ENCODE results near the gene PRX. TPM values are rescaled to one million over a fixed set of nuclear protein-coding genes. Genes with fewer than 3 reads are reported as not detected.
A peak's percentile ranks its signal among the peaks of the same experiment; 100 is the strongest.

PRX gene
- total and polyA plus RNA-seq, 2 experiments from 2014 or later = 0.54 to 3.8 TPM

DNA sequence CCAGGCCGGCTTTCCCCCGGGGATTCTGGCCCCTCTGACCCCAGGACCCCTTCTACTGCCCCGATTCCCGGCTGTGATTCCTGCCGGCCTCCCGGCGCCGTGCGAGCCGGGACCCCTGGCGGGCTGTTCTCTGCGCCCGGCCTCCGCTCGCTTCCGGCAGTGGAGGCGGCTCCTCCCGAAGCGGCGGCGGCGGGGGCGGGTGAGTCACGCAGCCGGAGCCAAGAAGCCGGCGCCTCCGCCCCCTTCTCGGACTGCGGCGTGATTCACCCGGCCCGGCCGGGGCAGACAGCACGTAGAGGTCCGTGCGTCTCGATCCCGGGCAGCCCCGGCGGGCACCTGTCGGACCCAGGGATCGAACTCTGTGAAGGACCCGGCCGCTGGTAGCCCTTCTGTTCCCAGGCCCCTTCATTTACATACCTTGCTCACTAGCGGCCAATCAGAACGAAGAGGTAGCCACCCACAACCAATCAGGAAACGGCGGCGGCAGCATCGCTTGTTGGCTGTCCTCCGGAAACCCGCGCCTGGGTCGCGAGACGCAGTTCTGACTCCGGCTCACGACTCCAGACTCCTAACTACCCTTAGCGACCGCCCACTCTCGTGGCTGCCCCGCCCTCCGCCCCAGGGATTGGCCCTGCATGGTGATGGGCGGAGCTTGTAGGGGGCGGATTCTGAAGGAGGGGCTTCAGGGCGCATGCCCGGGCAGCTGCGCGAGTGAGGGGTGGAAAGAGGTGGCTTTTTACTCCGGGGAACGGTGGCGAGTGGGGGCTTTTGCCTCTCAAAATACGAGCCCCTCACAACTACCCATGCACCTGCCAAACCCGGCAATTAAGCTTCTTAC is 12.5 kb upstream of the PRX start, which contains the start of gene SERTAD1:
Gene SERTAD1, minus strand, starts transcription at position 543 of the 838 bp plus-strand sequence. CDS start 2,446 bp downstream, outside the sequence.
- in situ Hi-C loops (cut with MboI) = no loop called here

GRCh38 chr19:40424637-40425449 is 11.7 kb upstream of the PRX start:
- Histone ChIP-seq H3K4me3 (peak overlapping the region; percentile 98), H3K4me2 (ENCODE audit: unreplicated experiment) (peak overlapping the region; percentile 98), H3K27me3 (replicated peaks; ENCODE audit: insufficient read depth) (no peaks in the 10 kb centered on the region), H3K27ac (peak overlapping the region; percentile 96), H3K36me3 (ENCODE audit: low read depth) (peaks cover 9% of the 10 kb centered on the region; the same call in 1 of the 2 replicates), H4K20me1 (ENCODE audit: insufficient read depth) (no peaks in the 10 kb centered on the region), H3K79me2 (ENCODE audit: insufficient read depth) (peaks cover 38% of the 10 kb centered on the region), H3F3A (ENCODE audit: insufficient read depth) (peaks cover 24% of the 10 kb centered on the region), H3K9me2 (ENCODE audit: insufficient read depth) (no peaks in the 10 kb centered on the region), H3K4me1 (ENCODE audit: insufficient read depth) (peaks cover 26% of the 10 kb centered on the region), H3K9me3 (ENCODE audit: low read depth) (no peaks in the 10 kb centered on the region), H3K9ac (peak overlapping the region; percentile 97), H2AFZ (peak overlapping the region; percentile 11; the same call in 1 of the 2 replicates)
- TF ChIP-seq EZH2phosphoT487 (IDR thresholded peaks at IDR 0.05; ENCODE audit: insufficient read depth, low read depth) (no peak), EZH2 (IDR thresholded peaks at IDR 0.05; ENCODE audit: insufficient read depth, poor library complexity, severe bottlenecking) (no peak)
- WGBS, 2 experiments (ENCODE audit: low coverage in 1 of 2, low lambda C conversion rate in 2 of 2, missing lambda C conversion rate in 2 of 2) = 0 to 1% methylated on average over 28 of the region's 28 CpGs
- DNase-seq = peak; percentile 54
- in situ Hi-C loops (cut with MboI) = no loop called here

More for the DNA sequence above, 12.5 kb upstream of the PRX start, which contains the start of gene SERTAD1:
- Histone ChIP-seq H3K9me3 (ENCODE audit: low read depth) (no peaks in the 10 kb centered on the region), H3K9ac (peak within 1 kb of the TSS; percentile 97), H3K27ac (peak within 1 kb of the TSS; percentile 96), H2AFZ (peak within 1 kb of the TSS; percentile 92), H3K27me3 (replicated peaks; ENCODE audit: insufficient read depth) (no peaks in the 10 kb centered on the region), H3K36me3 (ENCODE audit: low read depth) (peaks cover 9% of the 10 kb centered on the region; the same call in 1 of the 2 replicates), H3K4me3 (peak within 1 kb of the TSS; percentile 98), H4K20me1 (ENCODE audit: insufficient read depth) (no peaks in the 10 kb centered on the region), H3K9me2 (ENCODE audit: insufficient read depth) (no peaks in the 10 kb centered on the region), H3K4me2 (ENCODE audit: unreplicated experiment) (peak within 1 kb of the TSS; percentile 98), H3K4me1 (ENCODE audit: insufficient read depth) (peaks cover 26% of the 10 kb centered on the region), H3F3A (ENCODE audit: insufficient read depth) (peaks cover 24% of the 10 kb centered on the region), H3K79me2 (ENCODE audit: insufficient read depth) (peaks cover 38% of the 10 kb centered on the region)
- DNase-seq = peak; percentile 100
- WGBS, 2 experiments (ENCODE audit: low coverage in 1 of 2, low lambda C conversion rate in 2 of 2, missing lambda C conversion rate in 2 of 2) = 1% methylated on average over 65 to 66 of the region's 75 CpGs
- TF ChIP-seq EZH2phosphoT487 (IDR thresholded peaks at IDR 0.05; ENCODE audit: insufficient read depth, low read depth) (no peak), EZH2 (IDR thresholded peaks at IDR 0.05; ENCODE audit: insufficient read depth, poor library complexity, severe bottlenecking) (no peak)

- H3K9me2 ChIP-seq (ENCODE audit: insufficient read depth) = no peaks in the 10 kb centered on the region
- H3K36me3 ChIP-seq (ENCODE audit: low read depth) = peaks cover 9% of the 10 kb centered on the region; the same call in 1 of the 2 replicates
- H3F3A ChIP-seq (ENCODE audit: insufficient read depth) = peaks cover 24% of the 10 kb centered on the region
- peak overlapping the region; percentile 97 for H3K9ac ChIP-seq
- DNase-seq = no peak
- H3K27me3 ChIP-seq (replicated peaks; ENCODE audit: insufficient read depth) = no peaks in the 10 kb centered on the region
- no peaks in the 10 kb centered on the region for H3K9me3 ChIP-seq (ENCODE audit: low read depth)
- H3K79me2 ChIP-seq (ENCODE audit: insufficient read depth) = peaks cover 38% of the 10 kb centered on the region
- peak overlapping the region; percentile 96 for H3K27ac ChIP-seq
- H3K4me1 ChIP-seq (ENCODE audit: insufficient read depth) = peaks cover 26% of the 10 kb centered on the region
- H4K20me1 ChIP-seq (ENCODE audit: insufficient read depth) = no peaks in the 10 kb centered on the region
- H3K4me2 ChIP-seq (ENCODE audit: unreplicated experiment) = peak overlapping the region; percentile 98
- H2AFZ ChIP-seq = no peak overlapping the region
- in situ Hi-C loops (cut with MboI) = no loop called here
- peak overlapping the region; percentile 98 for H3K4me3 ChIP-seq
- TF ChIP-seq EZH2phosphoT487 (IDR thresholded peaks at IDR 0.05; ENCODE audit: insufficient read depth, low read depth) (no peak), EZH2 (IDR thresholded peaks at IDR 0.05; ENCODE audit: insufficient read depth, poor library complexity, severe bottlenecking) (no peak)
- 85 to 88% methylated on average over 6 of the region's 6 CpGs for WGBS, 2 experiments (ENCODE audit: low coverage in 1 of 2, low lambda C conversion rate in 2 of 2, missing lambda C conversion rate in 2 of 2)
These were observed 10.8 kb upstream of the PRX start for GRCh38 chr19:40423938-40424337.
